ENCODE measurements around the gene GALNT5. TPM values are rescaled to one million over a fixed set of nuclear protein-coding genes. Genes with fewer than 3 reads are reported as not detected.

The GALNT5 gene
- total and polyA plus RNA-seq, 10 of the 15 experiments (the other 5 are each of a cell fraction or from before 2014, with no cell fraction given): under 0.01 to 0.25 (median 0.03) TPM; not detected in 4

- no peak for TF ChIP-seq POU2F2 (IDR thresholded peaks at IDR 0.05; ENCODE audit: borderline replicate concordance, low read depth, low read length)
- TF ChIP-seq CBX3 (IDR thresholded peaks at IDR 0.05; ENCODE audit: borderline replicate concordance, low read depth): no peak
- TF ChIP-seq EZH2 (IDR thresholded peaks at IDR 0.05; ENCODE audit: borderline replicate concordance, control insufficient read depth, low read depth, low read length): no peak
These were observed 76.0 kb downstream of the GALNT5 start (continued) for GRCh38 chr2:157333304-157334047.

GRCh38 chr2:157334335-157334734 is 76.8 kb downstream of the GALNT5 start:
- no TSS peak for BruUV-seq (replicated peaks)
- ChIA-PET RAD21 (ENCODE audit: unreplicated experiment) (interaction anchor here (1.0 to 4.2 kb wide), 2 partner anchors 7 to 61 kb away, joined by 3 to 29 read pairs; partner anchors contain the start of gene ERMN), SMC1A (ENCODE audit: uncharacterized antibody, unreplicated experiment) (interaction anchor here (0.7 to 12.6 kb wide), 14 partner anchors 9 to 156 kb away, joined by 3 to 165 read pairs (median 5); partner anchors contain the start of gene CYTIP), CTCF (interaction anchor here (2.8 to 13.5 kb wide), 12 partner anchors 12 to 157 kb away, joined by 14 to 208 read pairs (median 44); partner anchors contain the start of gene ERMN), POLR2A (no interaction called here)
- intact Hi-C loops (cut with micrococcal nuclease; ENCODE audit: unreplicated experiment) (no loop called here), in situ Hi-C loops (cut with MboI) (no loop called here)
- Histone ChIP-seq H3K27me3 (replicated peaks in 1 of 2; ENCODE audit: control insufficient read depth in 2 of 2, insufficient read depth in 2 of 2, low read length in 1 of 2) (no peaks in the 10 kb centered on the region), H2AFZ (ENCODE audit: control insufficient read depth, low read depth, low read length) (no peak overlapping the region), H3K9ac (ENCODE audit: control insufficient read depth, insufficient read depth, low read length) (no peak overlapping the region), H3K4me2 (ENCODE audit: control insufficient read depth, insufficient read depth) (no peak overlapping the region), H4K20me1 (ENCODE audit: control insufficient read depth, insufficient read depth) (no peaks in the 10 kb centered on the region), H3K4me1 (ENCODE audit: control insufficient read depth, insufficient read depth, low read length) (no peaks in the 10 kb centered on the region), H3K79me2 (ENCODE audit: control insufficient read depth, insufficient read depth, low read length) (no peaks in the 10 kb centered on the region), H3K4me3 (no peak overlapping the region), H3K27ac (ENCODE audit: control insufficient read depth, insufficient read depth) (no peak overlapping the region), H3K36me3 (ENCODE audit: control insufficient read depth in 2 of 2, insufficient read depth in 2 of 2, low read length in 1 of 2) (no peaks in the 10 kb centered on the region), H3K9me3 (replicated peaks; ENCODE audit: control insufficient read depth, insufficient read depth, low read length) (no peaks in the 10 kb centered on the region)
- WGBS (ENCODE audit: insufficient coverage, insufficient replicate concordance, low lambda C conversion rate, missing lambda C conversion rate): 93% methylated on average over 4 of the region's 4 CpGs
- FAIRE-seq (no peak), DNase-seq (ENCODE audit: low read depth, low spot score) (no peak), ATAC-seq (no peak)
- TF ChIP-seq, protein P1, sequence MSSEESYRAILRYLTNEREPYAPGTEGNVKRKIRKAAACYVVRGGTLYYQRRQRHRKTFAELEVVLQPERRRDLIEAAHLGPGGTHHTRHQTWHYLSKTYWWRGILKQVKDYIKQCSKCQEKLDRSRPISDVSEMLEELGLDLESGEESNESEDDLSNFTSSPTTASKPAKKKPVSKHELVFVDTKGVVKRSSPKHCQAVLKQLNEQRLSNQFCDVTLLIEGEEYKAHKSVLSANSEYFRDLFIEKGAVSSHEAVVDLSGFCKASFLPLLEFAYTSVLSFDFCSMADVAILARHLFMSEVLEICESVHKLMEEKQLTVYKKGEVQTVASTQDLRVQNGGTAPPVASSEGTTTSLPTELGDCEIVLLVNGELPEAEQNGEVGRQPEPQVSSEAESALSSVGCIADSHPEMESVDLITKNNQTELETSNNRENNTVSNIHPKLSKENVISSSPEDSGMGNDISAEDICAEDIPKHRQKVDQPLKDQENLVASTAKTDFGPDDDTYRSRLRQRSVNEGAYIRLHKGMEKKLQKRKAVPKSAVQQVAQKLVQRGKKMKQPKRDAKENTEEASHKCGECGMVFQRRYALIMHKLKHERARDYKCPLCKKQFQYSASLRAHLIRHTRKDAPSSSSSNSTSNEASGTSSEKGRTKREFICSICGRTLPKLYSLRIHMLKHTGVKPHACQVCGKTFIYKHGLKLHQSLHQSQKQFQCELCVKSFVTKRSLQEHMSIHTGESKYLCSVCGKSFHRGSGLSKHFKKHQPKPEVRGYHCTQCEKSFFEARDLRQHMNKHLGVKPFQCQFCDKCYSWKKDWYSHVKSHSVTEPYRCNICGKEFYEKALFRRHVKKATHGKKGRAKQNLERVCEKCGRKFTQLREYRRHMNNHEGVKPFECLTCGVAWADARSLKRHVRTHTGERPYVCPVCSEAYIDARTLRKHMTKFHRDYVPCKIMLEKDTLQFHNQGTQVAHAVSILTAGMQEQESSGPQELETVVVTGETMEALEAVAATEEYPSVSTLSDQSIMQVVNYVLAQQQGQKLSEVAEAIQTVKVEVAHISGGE (CRISPR knock-in tag; IDR thresholded peaks at IDR 0.05): no peak
- TF ChIP-seq TCF12 (IDR thresholded peaks at IDR 0.05; ENCODE audit: low read depth, low read length) (no peak), SMAD5 (IDR thresholded peaks at IDR 0.05; ENCODE audit: low read depth) (no peak), E4F1 (IDR thresholded peaks at IDR 0.05; ENCODE audit: borderline replicate concordance, partially characterized antibody) (no peak), E2F8 (IDR thresholded peaks at IDR 0.05; ENCODE audit: low read depth, partially characterized antibody) (no peak)
- TF ChIP-seq, protein P2, sequence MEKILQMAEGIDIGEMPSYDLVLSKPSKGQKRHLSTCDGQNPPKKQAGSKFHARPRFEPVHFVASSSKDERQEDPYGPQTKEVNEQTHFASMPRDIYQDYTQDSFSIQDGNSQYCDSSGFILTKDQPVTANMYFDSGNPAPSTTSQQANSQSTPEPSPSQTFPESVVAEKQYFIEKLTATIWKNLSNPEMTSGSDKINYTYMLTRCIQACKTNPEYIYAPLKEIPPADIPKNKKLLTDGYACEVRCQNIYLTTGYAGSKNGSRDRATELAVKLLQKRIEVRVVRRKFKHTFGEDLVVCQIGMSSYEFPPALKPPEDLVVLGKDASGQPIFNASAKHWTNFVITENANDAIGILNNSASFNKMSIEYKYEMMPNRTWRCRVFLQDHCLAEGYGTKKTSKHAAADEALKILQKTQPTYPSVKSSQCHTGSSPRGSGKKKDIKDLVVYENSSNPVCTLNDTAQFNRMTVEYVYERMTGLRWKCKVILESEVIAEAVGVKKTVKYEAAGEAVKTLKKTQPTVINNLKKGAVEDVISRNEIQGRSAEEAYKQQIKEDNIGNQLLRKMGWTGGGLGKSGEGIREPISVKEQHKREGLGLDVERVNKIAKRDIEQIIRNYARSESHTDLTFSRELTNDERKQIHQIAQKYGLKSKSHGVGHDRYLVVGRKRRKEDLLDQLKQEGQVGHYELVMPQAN (conservative IDR thresholded peaks at IDR 0.05): no peak

All from GM12878 (cell line).